Measurements from ENCODE around the gene PLA2G4D.

Gene PLA2G4D

GRCh38 chr15:42038401-42038800 is 56.0 kb downstream of the PLA2G4D start:
- H2AFZ ChIP-seq, result no peak overlapping the region
- H3K4me2 ChIP-seq (ENCODE audit: low read length), result no peak overlapping the region
- TF ChIP-seq CTCF (IDR thresholded peaks at IDR 0.05), result no peak
- no peak overlapping the region for H3K4me3 ChIP-seq (ENCODE audit: low read depth, low read length)
- H3K79me2 ChIP-seq, result no peaks in the 10 kb centered on the region
- no peaks in the 10 kb centered on the region for H3K36me3 ChIP-seq (ENCODE audit: control insufficient read depth, insufficient read depth, low read length)
- no peaks in the 10 kb centered on the region for H3K27me3 ChIP-seq (ENCODE audit: control insufficient read depth, insufficient read depth, low read length)
- no peak overlapping the region for H3K27ac ChIP-seq
- no peaks in the 10 kb centered on the region for H3K9me3 ChIP-seq (ENCODE audit: control insufficient read depth, low read length)
- no peak overlapping the region for H3K9ac ChIP-seq
- H3K4me1 ChIP-seq, result no peaks in the 10 kb centered on the region

- no peaks in the 10 kb centered on the region for H3K4me1 ChIP-seq
- H3K27me3 ChIP-seq (ENCODE audit: control insufficient read depth, insufficient read depth, low read length), result no peaks in the 10 kb centered on the region
- H3K27ac ChIP-seq, result no peak overlapping the region
- no peaks in the 10 kb centered on the region for H3K36me3 ChIP-seq (ENCODE audit: control insufficient read depth, insufficient read depth, low read length)
- H3K4me2 ChIP-seq (ENCODE audit: low read length), result no peak overlapping the region
- H2AFZ ChIP-seq, result no peak overlapping the region
- TF ChIP-seq CTCF (IDR thresholded peaks at IDR 0.05), result no peak
- H3K9ac ChIP-seq, result no peak overlapping the region
- no peaks in the 10 kb centered on the region for H3K79me2 ChIP-seq
- H3K9me3 ChIP-seq (ENCODE audit: control insufficient read depth, low read length), result no peaks in the 10 kb centered on the region
- no peak overlapping the region for H3K4me3 ChIP-seq (ENCODE audit: low read depth, low read length)
These were observed 56.7 kb downstream of the PLA2G4D start for GRCh38 chr15:42037656-42038055.

- no peaks in the 10 kb centered on the region for H3K9me3 ChIP-seq (ENCODE audit: control insufficient read depth, low read length)
- no peaks in the 10 kb centered on the region for H3K36me3 ChIP-seq (ENCODE audit: control insufficient read depth, insufficient read depth, low read length)
These were observed 57.4 kb downstream of the PLA2G4D start for GRCh38 chr15:42036966-42037365.

GRCh38 chr15:42036112-42036905 is 58.1 kb downstream of the PLA2G4D start:
- H3K79me2 ChIP-seq, result no peaks in the 10 kb centered on the region
- H3K36me3 ChIP-seq (ENCODE audit: control insufficient read depth, insufficient read depth, low read length), result no peaks in the 10 kb centered on the region
- H3K4me2 ChIP-seq (ENCODE audit: low read length), result no peak overlapping the region
- no peaks in the 10 kb centered on the region for H3K4me1 ChIP-seq
- H3K9me3 ChIP-seq (ENCODE audit: control insufficient read depth, low read length), result no peaks in the 10 kb centered on the region
- no peak overlapping the region for H3K27ac ChIP-seq
- H3K4me3 ChIP-seq (ENCODE audit: low read depth, low read length), result no peak overlapping the region
- H3K27me3 ChIP-seq (ENCODE audit: control insufficient read depth, insufficient read depth, low read length), result no peaks in the 10 kb centered on the region
- TF ChIP-seq CTCF (IDR thresholded peaks at IDR 0.05), result no peak
- no peak overlapping the region for H2AFZ ChIP-seq
- H3K9ac ChIP-seq, result no peak overlapping the region

More at GRCh38 chr15:42036966-42037365, 57.4 kb downstream of the PLA2G4D start:
- no peaks in the 10 kb centered on the region for H3K27me3 ChIP-seq (ENCODE audit: control insufficient read depth, insufficient read depth, low read length)
- H3K4me2 ChIP-seq (ENCODE audit: low read length), result no peak overlapping the region
- TF ChIP-seq CTCF (IDR thresholded peaks at IDR 0.05), result no peak
- no peaks in the 10 kb centered on the region for H3K79me2 ChIP-seq
- no peak overlapping the region for H3K9ac ChIP-seq
- no peaks in the 10 kb centered on the region for H3K4me1 ChIP-seq
- no peak overlapping the region for H3K27ac ChIP-seq
- H2AFZ ChIP-seq, result no peak overlapping the region
- no peak overlapping the region for H3K4me3 ChIP-seq (ENCODE audit: low read depth, low read length)

GRCh38 chr15:42035435-42035761 is 59.0 kb downstream of the PLA2G4D start:
- Histone ChIP-seq H3K9me3 (ENCODE audit: control insufficient read depth, low read length) (no peaks in the 10 kb centered on the region), H3K79me2 (no peaks in the 10 kb centered on the region), H3K27me3 (ENCODE audit: control insufficient read depth, insufficient read depth, low read length) (no peaks in the 10 kb centered on the region), H3K36me3 (ENCODE audit: control insufficient read depth, insufficient read depth, low read length) (no peaks in the 10 kb centered on the region), H3K4me2 (ENCODE audit: low read length) (no peak overlapping the region), H3K4me1 (no peaks in the 10 kb centered on the region), H3K4me3 (ENCODE audit: low read depth, low read length) (no peak overlapping the region), H3K9ac (no peak overlapping the region), H2AFZ (no peak overlapping the region), H3K27ac (no peak overlapping the region)
- TF ChIP-seq CTCF (IDR thresholded peaks at IDR 0.05), result no peak

Data from parathyroid adenoma (tissue), 2 donors.